GM19193 (cell line): ENCODE data around the gene ASB9.

Experiments used
- POLR2A ChIP-seq: IDR thresholded peaks from 4 replicates; pipeline ENCODE4 v1.6.1; 2011; ENCODE audit not compliant: insufficient read depth, insufficient read length; ENCODE audit errors: extremely low read depth

The ASB9 gene

DNA sequence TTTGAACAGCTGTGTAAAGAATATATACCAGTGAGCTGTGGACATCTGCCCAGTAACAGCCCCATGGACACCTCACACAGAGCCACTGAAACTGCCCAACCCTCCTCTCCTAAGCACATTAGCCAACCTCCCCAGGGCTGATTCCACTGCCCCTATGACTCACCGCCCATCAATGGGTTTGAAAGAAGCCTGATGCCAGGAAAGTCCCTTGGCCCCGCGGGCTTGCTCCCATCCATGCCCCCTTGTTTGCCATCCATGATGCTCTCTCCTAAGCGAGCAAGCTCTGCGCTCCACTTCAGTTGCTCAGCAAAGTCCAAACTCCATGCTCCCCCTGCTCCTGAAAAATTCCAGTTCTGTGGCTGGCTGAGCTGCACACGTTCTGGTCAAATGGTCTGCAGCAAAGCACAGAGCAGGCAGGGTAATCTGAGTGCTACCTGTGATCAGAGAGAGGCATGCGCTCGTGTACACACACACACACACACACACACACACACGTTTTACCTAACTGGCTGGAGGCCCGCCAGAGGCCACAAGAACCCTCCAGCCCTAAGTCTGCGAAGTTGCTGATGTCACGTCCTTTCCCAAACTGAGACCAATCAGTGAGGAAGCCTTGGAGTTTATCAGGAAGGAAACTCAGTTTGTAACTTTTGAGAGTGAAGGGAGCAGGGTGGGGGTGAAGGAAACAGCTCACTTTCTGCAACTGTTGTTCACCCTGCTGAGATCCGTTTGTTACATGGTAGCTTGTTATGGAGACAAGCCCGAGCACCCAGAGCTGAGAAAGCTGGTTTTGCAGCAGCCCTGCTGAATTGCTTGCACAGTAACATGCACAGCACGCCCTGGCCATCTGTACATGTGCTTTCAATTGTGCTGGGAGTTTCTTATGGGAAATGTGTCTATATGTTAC lies at the start of gene ASB9:
Gene ASB9 (minus strand): TSS at position 466 of the 904 bp plus-strand sequence. CDS start 209 bp downstream, at position 257.
- no peak for TF ChIP-seq POLR2A

- no peak for TF ChIP-seq POLR2A
These were observed 49.2 kb upstream of the ASB9 start for GRCh38 chrX:15319075-15319474.

DNA sequence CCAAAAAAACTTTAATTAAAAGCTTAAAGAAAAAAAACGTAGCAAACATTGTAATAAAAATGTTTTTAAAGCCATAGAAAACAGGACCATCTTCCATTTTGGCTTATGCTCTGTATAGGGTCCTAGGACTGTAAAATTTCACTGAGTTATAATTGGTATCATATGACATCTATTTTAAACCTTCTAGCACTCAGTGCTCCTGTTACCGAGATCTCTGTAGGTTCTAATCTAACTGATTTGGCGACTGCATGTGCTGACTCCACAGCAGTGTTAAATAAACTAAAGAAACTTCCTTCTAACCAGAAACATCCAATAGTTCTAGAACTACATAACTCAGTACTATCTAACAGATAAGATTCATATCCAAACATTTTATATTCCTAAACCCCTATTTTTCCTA lies 45.6 kb upstream of the ASB9 start, which contains the start of gene ASB11:
Gene ASB11 (minus strand): TSS at position 132 of the 400 bp plus-strand sequence. CDS start 35 bp downstream, at position 97.
- TF ChIP-seq POLR2A = no peak

DNA sequence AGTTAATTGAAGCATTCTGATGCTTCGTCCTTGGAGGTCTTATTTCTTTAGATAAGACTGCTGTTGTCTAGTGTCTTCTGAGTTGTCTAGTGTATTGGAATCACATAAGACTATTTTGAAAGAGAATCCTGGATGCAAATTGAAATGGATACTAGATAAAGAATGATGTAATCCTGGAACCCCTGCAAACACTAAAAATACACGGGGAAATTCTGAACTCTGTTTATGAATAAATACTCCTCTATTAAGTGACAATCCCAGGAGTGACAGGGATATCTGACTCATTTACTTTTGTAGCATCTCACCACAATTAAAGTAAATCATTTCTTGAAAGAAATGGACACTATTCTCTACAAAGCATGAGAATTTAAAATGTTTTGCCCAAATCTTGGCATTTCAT lies 44.6 kb upstream of the ASB9 start:
- TF ChIP-seq POLR2A = no peak

GRCh38 chrX:15311119-15311518 lies 41.2 kb upstream of the ASB9 start:
- no peak for TF ChIP-seq POLR2A

DNA sequence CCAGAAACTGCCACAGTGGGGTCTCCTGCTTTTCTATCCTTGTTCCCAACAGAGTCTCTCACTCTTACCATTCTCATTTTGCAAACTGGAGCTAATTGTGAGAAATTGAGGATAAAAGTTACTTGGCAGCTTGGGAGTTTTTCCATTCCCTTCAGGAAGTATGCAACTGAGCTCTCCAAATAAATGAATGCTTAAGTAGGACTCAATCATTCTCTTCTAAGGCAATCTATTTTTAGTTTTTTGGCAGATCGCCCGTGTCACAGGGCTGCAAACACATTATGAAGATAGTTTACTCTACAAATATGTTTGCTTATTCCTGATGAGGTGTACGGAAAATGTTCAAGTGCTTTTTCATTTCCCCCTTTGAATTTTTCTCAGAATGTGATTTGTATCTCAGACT lies 40.2 kb upstream of the ASB9 start:
- no peak for TF ChIP-seq POLR2A

GRCh38 chrX:15301924-15302323 lies 32.0 kb upstream of the ASB9 start:
- no peak for TF ChIP-seq POLR2A

DNA sequence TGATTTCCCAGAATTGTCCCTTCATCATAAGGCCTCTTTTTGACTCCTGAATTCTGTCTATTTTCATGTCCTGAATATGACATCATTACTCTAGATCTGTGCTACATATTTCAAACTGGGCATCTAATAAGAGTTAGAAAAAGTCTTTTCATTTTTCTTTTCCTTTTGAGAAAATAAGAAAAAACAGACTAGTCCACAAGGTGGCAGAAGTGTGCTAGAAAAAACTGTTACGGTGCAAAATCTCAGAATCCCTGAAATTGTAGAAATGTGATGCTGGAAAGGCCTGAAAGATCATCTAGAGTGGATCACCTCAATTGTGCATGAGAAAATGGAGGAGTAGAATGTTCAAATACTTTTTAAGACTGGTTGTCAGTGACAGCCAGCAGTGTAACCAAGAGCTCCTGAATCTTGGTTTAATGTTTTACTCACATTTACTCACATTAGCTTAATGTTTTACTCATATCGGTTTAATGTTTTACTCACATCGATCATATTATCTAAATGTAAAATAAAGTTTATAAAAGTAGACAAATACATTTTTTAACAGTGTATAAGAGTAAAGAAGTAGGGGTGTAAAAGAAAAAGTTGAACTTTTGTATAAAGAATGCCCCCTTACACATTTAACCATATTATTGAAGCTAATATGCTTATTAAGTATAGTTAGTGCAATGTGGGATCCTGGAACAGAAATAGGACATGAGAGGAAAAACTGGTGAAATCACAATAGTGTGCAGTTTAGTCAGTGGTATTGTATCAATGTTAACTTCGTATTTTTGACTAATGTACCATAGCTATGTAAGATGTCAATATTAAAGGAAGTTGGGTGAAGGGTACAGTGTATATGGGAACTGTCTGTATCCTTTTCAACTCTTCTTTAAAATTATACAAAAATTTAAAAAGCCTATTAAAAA lies 30.3 kb upstream of the ASB9 start:
- no peak for TF ChIP-seq POLR2A

- TF ChIP-seq POLR2A = no peak
These were observed 28.9 kb upstream of the ASB9 start for GRCh38 chrX:15298780-15299179.

GRCh38 chrX:15298201-15298600 lies 28.3 kb upstream of the ASB9 start:
- no peak for TF ChIP-seq POLR2A

DNA sequence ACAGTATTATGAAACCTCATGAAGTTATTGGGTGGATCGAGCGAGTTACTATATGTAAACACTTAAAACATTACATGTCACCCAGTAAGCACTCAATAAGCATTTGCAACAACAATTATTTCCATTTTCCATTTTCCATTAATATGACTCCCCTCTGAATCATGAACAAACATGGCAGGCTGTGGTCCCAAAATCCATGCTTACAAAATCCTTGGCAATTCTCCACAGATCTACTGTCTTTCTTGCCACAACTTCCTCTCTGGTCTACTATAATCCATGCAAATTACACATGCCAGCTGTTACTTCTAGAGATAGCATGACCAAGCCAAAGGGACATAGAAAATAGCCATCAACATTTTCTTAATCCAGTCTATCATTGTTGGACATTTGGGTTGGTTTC lies 23.6 kb upstream of the ASB9 start:
- no peak for TF ChIP-seq POLR2A

- TF ChIP-seq POLR2A = no peak
These were observed 23.0 kb upstream of the ASB9 start for GRCh38 chrX:15292861-15293260.

- no peak for TF ChIP-seq POLR2A
These were observed 7.7 kb upstream of the ASB9 start for GRCh38 chrX:15277604-15278003.

- TF ChIP-seq POLR2A = no peak
These were observed 5.1 kb upstream of the ASB9 start for GRCh38 chrX:15274946-15275345.

DNA sequence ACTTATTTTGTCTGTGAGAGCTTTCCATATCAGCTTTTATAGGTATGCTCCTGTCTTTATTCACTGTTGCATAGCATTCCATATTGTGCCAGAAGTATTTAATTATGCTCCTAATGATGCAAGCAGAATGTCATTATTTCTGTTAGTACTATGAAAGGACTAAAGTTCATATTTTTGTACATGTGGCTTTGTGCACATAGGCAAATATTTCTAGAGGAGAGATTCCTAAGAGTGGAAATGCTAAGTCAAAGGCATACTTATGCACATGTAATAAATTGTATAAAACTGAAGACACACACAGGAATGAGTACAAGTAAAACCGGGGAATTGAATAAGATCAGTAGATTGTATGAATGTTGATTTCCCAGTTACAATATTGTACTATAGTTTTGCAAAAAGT lies 1.9 kb upstream of the ASB9 start:
- TF ChIP-seq POLR2A = no peak
